ENCODE results near the gene ZNF629. TPM values are rescaled to one million over a fixed set of nuclear protein-coding genes. Genes with fewer than 3 reads are reported as not detected.

ZNF629 gene
- polyA plus RNA-seq, 3 donors, result 0.27 to 2.0 (median 0.73) TPM

DNA sequence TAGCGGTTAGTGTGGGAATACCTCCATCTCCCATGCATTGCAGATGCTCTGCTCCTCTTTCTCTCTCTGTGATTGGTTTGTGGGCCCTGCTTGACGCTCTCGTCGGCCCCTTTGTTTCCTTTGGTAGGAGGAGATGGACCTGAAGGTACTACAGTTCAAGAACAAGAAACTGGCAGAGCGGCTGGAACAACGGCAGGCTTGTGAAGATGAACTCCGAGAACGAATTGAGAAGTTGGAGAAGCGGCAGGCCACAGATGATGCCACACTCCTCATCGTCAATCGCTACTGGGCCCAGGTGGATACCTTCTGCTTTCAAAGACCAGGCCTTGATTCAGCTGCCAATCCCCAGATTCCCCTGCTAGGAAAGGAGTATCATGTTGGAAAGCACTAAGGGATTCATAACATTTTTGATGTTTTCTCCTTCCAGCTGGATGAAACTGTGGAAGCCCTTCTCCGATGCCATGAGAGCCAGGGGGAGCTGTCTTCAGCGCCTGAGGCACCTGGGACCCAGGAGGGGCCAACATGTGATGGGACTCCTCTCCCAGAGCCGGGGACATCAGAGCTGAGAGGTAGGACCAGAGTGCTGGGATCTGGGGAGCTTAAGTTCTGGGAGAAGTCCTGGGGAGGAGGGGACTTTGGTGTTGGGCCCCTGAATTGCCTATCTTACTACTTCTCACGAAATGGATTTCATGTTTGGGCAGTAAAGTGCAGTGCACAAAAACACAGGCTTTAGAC lies 23.8 kb downstream of the ZNF629 start:
- H3K9me3 Mint-ChIP-seq, result no peaks in the 10 kb centered on the region
- peak overlapping the region; percentile 91 to 98 (median 95) for H3K27ac Mint-ChIP-seq
- peaks cover 0 to 6% (median 0%) of the 10 kb centered on the region in 3 donors for H3K27me3 Mint-ChIP-seq (ENCODE audit: low read depth in 3 of 3)
- H3K4me1 Mint-ChIP-seq, result peaks cover 49% of the 10 kb centered on the region
- peaks cover 52 to 67% of the 10 kb centered on the region in 2 donors for H3K36me3 Mint-ChIP-seq
- DNase-seq, result no peak
- TF ChIP-seq, protein P1, sequence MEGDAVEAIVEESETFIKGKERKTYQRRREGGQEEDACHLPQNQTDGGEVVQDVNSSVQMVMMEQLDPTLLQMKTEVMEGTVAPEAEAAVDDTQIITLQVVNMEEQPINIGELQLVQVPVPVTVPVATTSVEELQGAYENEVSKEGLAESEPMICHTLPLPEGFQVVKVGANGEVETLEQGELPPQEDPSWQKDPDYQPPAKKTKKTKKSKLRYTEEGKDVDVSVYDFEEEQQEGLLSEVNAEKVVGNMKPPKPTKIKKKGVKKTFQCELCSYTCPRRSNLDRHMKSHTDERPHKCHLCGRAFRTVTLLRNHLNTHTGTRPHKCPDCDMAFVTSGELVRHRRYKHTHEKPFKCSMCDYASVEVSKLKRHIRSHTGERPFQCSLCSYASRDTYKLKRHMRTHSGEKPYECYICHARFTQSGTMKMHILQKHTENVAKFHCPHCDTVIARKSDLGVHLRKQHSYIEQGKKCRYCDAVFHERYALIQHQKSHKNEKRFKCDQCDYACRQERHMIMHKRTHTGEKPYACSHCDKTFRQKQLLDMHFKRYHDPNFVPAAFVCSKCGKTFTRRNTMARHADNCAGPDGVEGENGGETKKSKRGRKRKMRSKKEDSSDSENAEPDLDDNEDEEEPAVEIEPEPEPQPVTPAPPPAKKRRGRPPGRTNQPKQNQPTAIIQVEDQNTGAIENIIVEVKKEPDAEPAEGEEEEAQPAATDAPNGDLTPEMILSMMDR (IDR thresholded peaks at IDR 0.05), result no peak
- Histone ChIP-seq H3K4me1 (ENCODE audit: control insufficient read depth in 1 of 2, insufficient read depth in 2 of 2, low read length in 2 of 2) (peaks cover 47 to 54% of the 10 kb centered on the region in 2 donors), H2AFZ (ENCODE audit: insufficient read depth, low read depth, low read length, poor library complexity, severe bottlenecking) (peak overlapping the region; percentile 90), H3K27ac (ENCODE audit: low read depth in 1 of 2, low read length in 2 of 2) (peak overlapping the region; percentile 56 to 98), H3K9me3 (replicated peaks in 1 of 2; ENCODE audit: control insufficient read depth in 1 of 2, insufficient read depth in 1 of 2, low read length in 2 of 2) (no peaks in the 10 kb centered on the region), H3K27me3 (ENCODE audit: control insufficient read depth in 2 of 2, insufficient read depth in 2 of 2, low read length in 2 of 2) (no peaks in the 10 kb centered on the region), H3K9ac (ENCODE audit: insufficient read depth, low read length, poor library complexity, severe bottlenecking) (peak overlapping the region; percentile 93), H3K36me3 (replicated peaks in 1 of 2; ENCODE audit: control insufficient read depth in 1 of 2, insufficient read depth in 2 of 2, low read length in 2 of 2) (peaks cover 51 to 54% of the 10 kb centered on the region in 2 donors), H4K20me1 (ENCODE audit: insufficient read depth, low read length) (peaks cover 17% of the 10 kb centered on the region), H3K79me2 (ENCODE audit: insufficient read depth, low read length) (peaks cover 59% of the 10 kb centered on the region), H3K4me2 (replicated peaks; ENCODE audit: extremely low read depth, low read length, poor library complexity, severe bottlenecking) (peak overlapping the region; percentile 96), H3K4me3 (replicated peaks in 1 of 3; ENCODE audit: low read depth in 2 of 3, low read length in 3 of 3) (peak overlapping the region; percentile 73 to 96 (median 94))
- 93% methylated on average over 9 of the region's 15 CpGs for WGBS (ENCODE audit: insufficient coverage)
- H3K4me3 Mint-ChIP-seq, result peak overlapping the region; percentile 87 to 93
- intact Hi-C loops (cut with micrococcal nuclease), result loop anchor here in 1 of 2 donors (2.0 to 10.0 kb wide), 4 partner anchors 14 to 162 kb away; partner anchors contain the start of genes FBRS, FBXL19 and PHKG2

DNA sequence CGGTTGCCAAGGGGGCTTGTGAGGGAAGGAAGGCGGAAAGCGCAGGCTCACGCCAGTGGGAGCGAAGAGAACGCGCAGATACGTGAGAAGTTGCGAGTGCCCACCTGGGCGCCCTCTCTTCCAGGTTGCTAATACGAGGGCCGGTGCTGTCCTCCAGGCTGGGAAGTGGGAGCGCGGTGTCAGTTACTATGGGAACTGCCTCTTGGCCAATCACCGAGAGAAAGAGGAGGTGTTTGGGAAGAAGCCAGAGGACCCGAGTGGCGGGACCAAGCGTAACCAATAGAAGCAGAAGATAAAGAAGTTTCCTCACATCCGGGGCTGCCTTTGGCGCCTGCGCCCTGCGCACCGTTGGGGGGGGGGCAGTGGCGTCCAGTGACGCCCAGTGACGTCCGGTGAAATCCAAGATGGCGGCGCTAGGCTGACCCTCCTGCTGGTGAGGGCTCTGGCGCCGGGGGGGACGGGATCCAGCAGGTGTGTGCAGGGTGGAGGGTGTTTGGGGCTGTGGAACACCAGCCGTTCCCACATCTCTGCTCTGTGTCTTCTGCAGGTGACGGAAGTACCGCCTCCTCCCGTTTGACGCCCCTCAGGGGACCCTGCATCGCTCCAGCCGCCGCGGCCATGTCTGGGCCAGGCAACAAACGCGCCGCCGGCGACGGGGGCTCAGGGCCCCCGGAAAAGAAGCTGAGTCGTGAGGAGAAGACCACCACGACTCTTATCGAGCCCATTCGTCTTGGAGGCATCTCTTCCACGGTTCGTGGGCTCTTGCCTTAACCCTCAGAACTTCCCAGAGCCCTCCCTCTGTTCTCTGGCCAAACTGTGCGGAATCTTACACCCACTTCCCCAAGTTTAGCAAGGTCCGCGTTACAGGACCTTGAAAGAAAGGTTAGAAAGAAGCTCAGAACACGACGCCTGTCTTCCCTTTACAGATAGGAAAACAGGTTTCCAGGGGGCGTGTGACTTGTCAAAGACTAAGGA lies 24.8 kb downstream of the ZNF629 start, which contains the start of the genes CFAP119 and RNF40:
Gene CFAP119, minus strand, starts transcription at position 135 of the 975 bp plus-strand sequence. CDS start 314 bp downstream, outside the sequence.
Gene RNF40, plus strand, starts transcription at position 395 of the 975 bp plus-strand sequence. Its CDS starts 224 bp downstream, at position 619.
- Histone ChIP-seq H3K4me1 (ENCODE audit: control insufficient read depth in 1 of 2, insufficient read depth in 2 of 2, low read length in 2 of 2) (peaks cover 48 to 60% of the 10 kb centered on the region in 2 donors), H3K9me3 (replicated peaks in 1 of 2; ENCODE audit: control insufficient read depth in 1 of 2, insufficient read depth in 1 of 2, low read length in 2 of 2) (no peaks in the 10 kb centered on the region), H2AFZ (ENCODE audit: insufficient read depth, low read depth, low read length, poor library complexity, severe bottlenecking) (peak within 1 kb of the TSS; percentile 90), H3K9ac (ENCODE audit: insufficient read depth, low read length, poor library complexity, severe bottlenecking) (peak within 1 kb of the TSS; percentile 93), H3K27me3 (ENCODE audit: control insufficient read depth in 2 of 2, insufficient read depth in 2 of 2, low read length in 2 of 2) (no peaks in the 10 kb centered on the region), H3K27ac (ENCODE audit: low read depth in 1 of 2, low read length in 2 of 2) (peak within 1 kb of the TSS; percentile 56 to 98), H3K4me3 (replicated peaks in 1 of 3; ENCODE audit: low read depth in 2 of 3, low read length in 3 of 3) (peak within 1 kb of the TSS; percentile 73 to 96 (median 94)), H3K4me2 (replicated peaks; ENCODE audit: extremely low read depth, low read length, poor library complexity, severe bottlenecking) (peak within 1 kb of the TSS; percentile 96), H3K36me3 (replicated peaks in 1 of 2; ENCODE audit: control insufficient read depth in 1 of 2, insufficient read depth in 2 of 2, low read length in 2 of 2) (peaks cover 44 to 51% of the 10 kb centered on the region in 2 donors), H3K79me2 (ENCODE audit: insufficient read depth, low read length) (peaks cover 64% of the 10 kb centered on the region), H4K20me1 (ENCODE audit: insufficient read depth, low read length) (peaks cover 12% of the 10 kb centered on the region)
- Mint-ChIP-seq H3K4me1 (peaks cover 49% of the 10 kb centered on the region), H3K4me3 (peak within 1 kb of the TSS; percentile 87 to 93), H3K27ac (peak within 1 kb of the TSS; percentile 91 to 98 (median 95)), H3K36me3 (peaks cover 47 to 63% of the 10 kb centered on the region in 2 donors), H3K27me3 (ENCODE audit: low read depth in 3 of 3) (peaks cover 0 to 6% (median 0%) of the 10 kb centered on the region in 3 donors), H3K9me3 (no peaks in the 10 kb centered on the region)
- intact Hi-C loops (cut with micrococcal nuclease), result loop anchor here in 1 of 2 donors (2.0 to 10.0 kb wide), 4 partner anchors 13 to 163 kb away; partner anchors contain the start of genes FBRS, FBXL19 and PHKG2
- TF ChIP-seq, protein P1 (IDR thresholded peaks at IDR 0.05), result no peak
- DNase-seq, result peak; percentile 96 to 97 (median 96)
- WGBS (ENCODE audit: insufficient coverage), result under 1% methylated on average over 53 of the region's 60 CpGs
